HG03565 (cell line): ENCODE results near the gene ERICH3.

Source experiments
- ATAC-seq: cut with Tn5 transposase; IDR thresholded peaks from one replicate; pipeline ENCODE4 v1.9.1; 2021; ENCODE audit warnings: mild to moderate bottlenecking, moderate library complexity; ENCODE audit not compliant: unreplicated experiment

ERICH3 gene

GRCh38 chr1:74592580-74593355, 80.8 kb downstream of the ERICH3 start:
- peak; percentile 55 for ATAC-seq

- ATAC-seq: no peak
Observed at GRCh38 chr1:74591949-74592348, 81.6 kb downstream of the ERICH3 start.

- no peak for ATAC-seq
Observed at GRCh38 chr1:74590288-74590687, 83.3 kb downstream of the ERICH3 start.

GRCh38 chr1:74587888-74588287, 85.7 kb downstream of the ERICH3 start:
- no peak for ATAC-seq

- ATAC-seq: peak; percentile 31
Observed at GRCh38 chr1:74586253-74586897, 87.2 kb downstream of the ERICH3 start.

- ATAC-seq: no peak
Observed at GRCh38 chr1:74584185-74584584, 89.4 kb downstream of the ERICH3 start.

- peak; percentile 31 for ATAC-seq
Observed at GRCh38 chr1:74583397-74583796, 90.2 kb downstream of the ERICH3 start.

- ATAC-seq: peak; percentile 98
Observed at GRCh38 chr1:74579425-74579824, 94.2 kb downstream of the ERICH3 start.

- ATAC-seq: no peak
Observed at GRCh38 chr1:74578101-74578500, 95.5 kb downstream of the ERICH3 start.

- ATAC-seq: no peak
Observed at GRCh38 chr1:74571891-74572290, 101.7 kb downstream of the ERICH3 start.

GRCh38 chr1:74571493-74571800, 102.1 kb downstream of the ERICH3 start:
- ATAC-seq: no peak

GRCh38 chr1:74570797-74571492, 102.6 kb downstream of the ERICH3 start:
- no peak for ATAC-seq

GRCh38 chr1:74549932-74550331, 123.7 kb downstream of the ERICH3 start:
- ATAC-seq: no peak

GRCh38 chr1:74548961-74549750, 124.4 kb downstream of the ERICH3 start:
- no peak for ATAC-seq

- ATAC-seq: no peak
Observed at GRCh38 chr1:74545821-74546220, 127.8 kb downstream of the ERICH3 start.

GRCh38 chr1:74534241-74534640, 139.4 kb downstream of the ERICH3 start:
- no peak for ATAC-seq

- no peak for ATAC-seq
Observed at GRCh38 chr1:74531796-74532195, 141.8 kb downstream of the ERICH3 start.

GRCh38 chr1:74530892-74531291, 142.7 kb downstream of the ERICH3 start:
- ATAC-seq: no peak

- no peak for ATAC-seq
Observed at GRCh38 chr1:74528123-74528522, 145.5 kb downstream of the ERICH3 start.

- no peak for ATAC-seq
Observed at GRCh38 chr1:74526708-74527107, 146.9 kb downstream of the ERICH3 start.

GRCh38 chr1:74523873-74524480, 149.6 kb downstream of the ERICH3 start:
- no peak for ATAC-seq
